ENCODE data around the gene CMTM2.
A peak's percentile ranks its signal among the peaks of the same experiment; 100 is the strongest.
"Not testable (repeated sequence)": the region's sequence is repeated elsewhere in the genome, so short reads cannot be mapped to it uniquely, and the experiment has no call there.

The CMTM2 gene

GRCh38 chr16:66587881-66588600, 8.8 kb downstream of the CMTM2 start:
- DNase-seq: no peak

- DNase-seq: peak; percentile 60
Observed at GRCh38 chr16:66588981-66589713, 9.9 kb downstream of the CMTM2 start.

- DNase-seq: no peak
Observed at GRCh38 chr16:66590322-66590721, 11.1 kb downstream of the CMTM2 start.

GRCh38 chr16:66591018-66591417, 11.8 kb downstream of the CMTM2 start:
- no peak for DNase-seq

- DNase-seq: no peak
Observed at GRCh38 chr16:66592241-66592640, 13.0 kb downstream of the CMTM2 start.

GRCh38 chr16:66592814-66593213, 13.6 kb downstream of the CMTM2 start:
- DNase-seq: no peak

- DNase-seq: no peak
Observed at GRCh38 chr16:66594739-66595138, 15.5 kb downstream of the CMTM2 start.

- DNase-seq: not testable (repeated sequence)
Observed at GRCh38 chr16:66596559-66596958, 17.3 kb downstream of the CMTM2 start.

GRCh38 chr16:66596986-66597848, 18.0 kb downstream of the CMTM2 start:
- no peak for DNase-seq

GRCh38 chr16:66598111-66598510, 18.8 kb downstream of the CMTM2 start:
- no peak for DNase-seq

- DNase-seq: no peak
Observed at GRCh38 chr16:66599726-66600125, 20.5 kb downstream of the CMTM2 start.

GRCh38 chr16:66600477-66600876, 21.2 kb downstream of the CMTM2 start:
- no peak for DNase-seq

GRCh38 chr16:66601471-66601870, 22.2 kb downstream of the CMTM2 start:
- DNase-seq: no peak

- DNase-seq: peak; percentile 85
Observed at GRCh38 chr16:66603537-66604375, 24.5 kb downstream of the CMTM2 start.

GRCh38 chr16:66604376-66605176, 25.3 kb downstream of the CMTM2 start, which contains the start of gene CMTM3:
TSS of gene CMTM3 (plus strand) at chr16:66604704. CDS start at chr16:66604806, 102 bp downstream.
- DNase-seq: peak; percentile 65

GRCh38 chr16:66605177-66605978, 26.1 kb downstream of the CMTM2 start:
- DNase-seq: peak; percentile 29

GRCh38 chr16:66605979-66606751, 26.9 kb downstream of the CMTM2 start:
- no peak for DNase-seq

GRCh38 chr16:66608241-66609138, 29.2 kb downstream of the CMTM2 start:
- peak; percentile 69 for DNase-seq

- no peak for DNase-seq
Observed at GRCh38 chr16:66609139-66609510, 29.9 kb downstream of the CMTM2 start.
